Stimulated activated CD4-positive, alpha-beta T cell treated with anti-CD3 and anti-CD28 coated beads, Interleukin-12 subunit alpha, Interleukin-12 subunit beta, amount 100 ng/mL, for 24 hours (primary cell): ENCODE results near the gene FGFR3.

Source experiments
- DNase-seq, 2 experiments: peaks; one replicate each; pipeline ENCODE4 v3.0.0-alpha.2; 2020; ENCODE audit warnings: low read depth in 2 of 2

Gene FGFR3

DNA sequence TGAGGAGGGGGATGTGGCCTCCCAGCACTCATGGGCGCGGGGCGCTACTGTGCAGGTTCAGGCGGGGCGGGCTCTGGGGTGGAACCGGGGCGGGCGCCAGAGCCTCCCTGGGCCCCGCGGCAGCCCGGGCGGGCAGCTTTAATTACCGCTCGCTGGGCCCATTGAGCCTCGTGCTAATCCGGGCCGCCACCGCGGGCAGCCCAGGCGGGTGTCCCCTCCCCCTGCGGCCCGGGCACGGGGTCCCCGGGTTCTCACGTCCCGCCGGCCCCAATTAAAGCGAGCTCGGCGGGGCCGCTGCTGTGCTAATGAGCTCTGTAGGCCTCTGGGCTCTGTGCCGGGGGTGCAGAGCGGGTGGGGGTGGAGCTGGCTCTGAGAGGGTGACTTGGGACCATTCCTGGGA is 22.8 kb upstream of the FGFR3 start:
- DNase-seq = no peak

DNA sequence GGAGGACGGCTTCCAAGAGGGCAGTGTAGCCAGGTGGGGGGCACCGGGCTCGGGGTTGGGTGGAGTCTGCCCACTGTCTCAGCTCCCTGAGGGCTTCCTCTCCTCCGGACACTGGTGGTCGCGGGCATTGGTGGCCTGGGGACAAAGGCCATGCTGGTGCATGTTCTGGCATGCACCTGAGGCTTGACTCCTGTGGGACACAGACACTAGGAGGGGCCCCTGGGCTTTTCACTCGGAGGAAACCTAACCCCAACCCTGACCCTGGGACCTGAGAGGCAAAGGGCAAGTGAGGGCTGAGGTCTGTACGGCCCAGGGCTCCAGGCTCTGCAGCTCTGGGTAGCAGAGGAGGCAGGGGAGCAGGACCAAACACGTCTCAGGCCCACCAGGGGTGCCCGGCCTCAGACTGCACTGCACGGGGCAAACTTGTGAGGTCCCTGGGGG is 22.3 kb upstream of the FGFR3 start:
- DNase-seq = no peak

DNA sequence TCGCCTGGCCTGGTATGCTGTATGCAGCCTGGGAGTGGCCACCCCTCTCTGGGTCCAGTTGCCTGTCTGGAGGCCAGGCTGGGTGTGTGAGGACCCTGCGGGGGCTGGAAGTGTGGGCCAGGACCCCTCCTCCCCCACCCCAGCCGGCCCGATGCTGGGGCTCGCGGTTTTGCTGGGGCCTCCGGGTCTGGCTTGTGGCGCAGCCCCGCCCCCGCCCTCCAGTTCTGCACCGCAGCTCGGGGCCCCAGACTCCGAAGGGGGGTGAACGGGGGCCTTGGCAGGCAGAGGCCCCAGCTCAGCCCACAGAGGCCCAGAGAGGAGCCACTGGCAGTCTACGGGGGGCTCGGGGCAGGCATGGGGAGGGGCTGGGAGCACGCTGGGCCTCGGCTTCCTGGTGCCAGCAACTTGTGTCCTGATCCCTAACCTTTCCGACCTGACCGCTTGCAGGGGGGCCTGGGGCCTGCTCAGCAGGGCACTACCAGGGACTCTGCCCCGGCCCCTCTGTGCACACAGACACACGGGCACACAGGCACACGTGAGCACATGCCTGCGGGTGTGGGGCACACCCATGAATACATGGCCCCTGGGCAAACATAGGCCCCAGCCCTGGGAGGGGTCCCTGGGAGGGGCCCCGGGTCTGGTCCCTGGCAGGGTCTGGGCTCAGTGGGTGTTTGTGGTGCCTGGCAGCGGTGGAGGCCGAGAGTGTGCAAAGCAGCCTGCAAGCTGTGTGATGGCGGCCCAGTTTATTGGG is 21.4 kb upstream of the FGFR3 start:
- no peak for DNase-seq

DNA sequence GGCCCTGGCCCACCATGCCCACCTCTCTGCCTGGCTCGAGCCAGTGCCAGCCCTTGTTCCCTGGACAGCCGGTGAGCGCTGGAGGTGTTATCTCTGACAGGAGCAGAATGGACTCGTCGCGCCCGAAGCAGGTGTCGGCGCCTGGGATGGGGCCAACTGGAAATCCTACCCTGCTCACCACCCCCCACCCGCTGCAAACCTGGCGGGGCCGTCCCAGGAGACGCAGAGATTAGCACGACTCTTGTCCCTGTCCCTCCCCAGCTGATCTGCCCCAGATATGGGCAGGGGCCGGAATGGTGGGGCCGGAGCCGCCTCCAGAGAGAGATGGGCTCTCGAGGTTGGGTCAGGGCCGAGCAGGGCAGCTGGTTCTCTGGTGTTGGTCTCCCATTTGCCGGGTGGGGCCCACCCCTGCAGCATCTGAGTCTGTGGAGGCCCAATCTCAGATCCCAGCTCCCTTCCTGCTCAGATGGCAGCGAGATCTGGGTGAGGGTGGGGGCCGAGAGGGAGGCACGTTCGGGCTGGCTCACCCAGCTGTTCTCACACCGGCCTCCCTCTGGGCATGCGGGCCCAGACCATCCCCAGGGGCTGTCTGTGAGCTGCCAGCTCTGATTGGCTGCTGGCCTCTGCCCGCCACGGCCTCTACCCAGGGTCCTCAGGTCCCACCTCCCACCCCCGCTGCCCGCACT is 20.1 kb upstream of the FGFR3 start:
- no peak for DNase-seq

DNA sequence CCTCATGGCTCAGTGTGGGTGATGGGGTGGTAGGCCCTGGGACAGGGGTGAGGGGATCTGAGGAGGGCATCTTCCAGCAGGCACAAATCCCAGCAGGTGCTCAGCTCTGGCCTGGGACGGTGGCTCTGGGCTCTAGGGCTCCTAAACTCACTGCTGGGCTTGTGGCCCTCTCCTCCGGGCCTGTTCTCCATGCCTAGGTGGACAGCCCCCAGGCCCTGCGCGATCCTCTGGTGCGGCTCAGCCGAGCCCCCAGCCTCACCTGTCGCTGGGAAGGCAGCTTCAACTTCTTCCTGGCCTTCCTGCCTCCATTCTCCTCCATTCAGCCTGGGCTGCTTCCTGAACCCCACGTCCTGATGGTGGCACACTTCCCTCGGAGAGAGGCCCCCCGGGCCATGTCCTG is 19.3 kb upstream of the FGFR3 start:
- DNase-seq = no peak

DNA sequence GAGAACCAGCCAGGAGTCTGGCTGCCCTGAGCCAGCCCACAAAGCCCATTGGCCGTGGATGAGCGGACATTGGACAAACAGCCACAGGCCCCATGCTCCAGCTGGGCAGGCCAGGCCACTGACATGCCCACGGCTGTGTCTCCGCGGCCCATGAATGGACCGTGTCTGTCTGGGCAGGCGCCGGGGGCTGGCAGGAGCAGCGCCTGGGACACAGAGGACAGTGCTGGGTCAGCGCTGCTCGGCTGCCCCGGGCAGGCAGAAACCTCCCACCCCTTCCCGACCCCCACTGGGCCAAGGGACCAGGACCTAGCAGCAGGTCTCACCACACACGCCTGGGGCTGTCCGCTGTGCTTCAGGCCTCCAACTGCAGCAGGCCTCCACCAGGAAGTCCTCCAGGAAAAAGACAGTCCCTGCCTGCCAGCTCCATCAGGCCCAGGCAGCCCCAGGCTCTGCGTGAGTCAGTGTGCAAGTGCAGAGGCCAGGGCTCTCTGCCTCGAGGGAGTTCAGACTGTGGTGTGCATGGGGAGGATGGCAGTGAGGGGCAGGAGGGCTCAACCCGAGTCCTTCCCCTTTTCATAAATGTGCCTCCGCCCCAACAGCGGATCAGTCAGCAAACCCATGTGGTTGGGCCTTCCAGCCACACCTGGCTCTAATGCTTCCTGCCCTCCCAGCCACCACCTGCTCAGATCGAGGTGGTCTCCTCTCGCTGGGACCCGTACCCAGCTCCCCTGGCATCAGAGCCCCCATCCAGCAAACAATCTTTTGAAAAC is 17.2 kb upstream of the FGFR3 start:
- no peak for DNase-seq

DNA sequence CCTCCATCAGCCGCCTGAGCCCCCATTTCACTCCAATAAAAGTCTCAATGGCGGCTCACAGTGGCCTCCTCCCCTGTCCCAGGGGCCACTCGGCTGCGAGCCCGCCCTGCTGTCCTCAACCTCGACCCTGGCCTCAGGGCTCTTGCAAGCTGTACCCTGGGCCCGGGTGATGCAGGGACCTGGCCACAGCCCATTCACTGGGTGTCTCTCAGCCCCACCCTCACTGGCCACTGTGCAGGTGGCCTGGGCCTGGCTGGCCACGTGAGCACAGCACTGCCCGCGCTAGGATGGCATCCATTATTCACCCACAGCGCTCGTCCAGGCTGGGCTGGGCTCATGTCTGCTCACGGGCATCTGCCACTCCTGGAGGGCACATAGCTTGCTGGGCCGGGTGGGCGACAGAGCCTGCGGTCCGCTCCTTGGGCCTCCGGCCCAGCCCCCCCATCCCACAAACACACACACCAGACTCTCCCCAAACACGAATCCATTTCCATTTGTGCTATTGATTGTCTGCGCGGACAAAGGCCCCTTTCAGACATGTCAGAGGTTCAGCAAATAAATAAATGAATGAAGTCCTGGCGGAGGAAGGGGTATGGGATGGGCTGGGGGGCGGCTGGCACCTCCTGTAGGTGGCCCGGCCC is 16.5 kb upstream of the FGFR3 start:
- DNase-seq = no peak

DNA sequence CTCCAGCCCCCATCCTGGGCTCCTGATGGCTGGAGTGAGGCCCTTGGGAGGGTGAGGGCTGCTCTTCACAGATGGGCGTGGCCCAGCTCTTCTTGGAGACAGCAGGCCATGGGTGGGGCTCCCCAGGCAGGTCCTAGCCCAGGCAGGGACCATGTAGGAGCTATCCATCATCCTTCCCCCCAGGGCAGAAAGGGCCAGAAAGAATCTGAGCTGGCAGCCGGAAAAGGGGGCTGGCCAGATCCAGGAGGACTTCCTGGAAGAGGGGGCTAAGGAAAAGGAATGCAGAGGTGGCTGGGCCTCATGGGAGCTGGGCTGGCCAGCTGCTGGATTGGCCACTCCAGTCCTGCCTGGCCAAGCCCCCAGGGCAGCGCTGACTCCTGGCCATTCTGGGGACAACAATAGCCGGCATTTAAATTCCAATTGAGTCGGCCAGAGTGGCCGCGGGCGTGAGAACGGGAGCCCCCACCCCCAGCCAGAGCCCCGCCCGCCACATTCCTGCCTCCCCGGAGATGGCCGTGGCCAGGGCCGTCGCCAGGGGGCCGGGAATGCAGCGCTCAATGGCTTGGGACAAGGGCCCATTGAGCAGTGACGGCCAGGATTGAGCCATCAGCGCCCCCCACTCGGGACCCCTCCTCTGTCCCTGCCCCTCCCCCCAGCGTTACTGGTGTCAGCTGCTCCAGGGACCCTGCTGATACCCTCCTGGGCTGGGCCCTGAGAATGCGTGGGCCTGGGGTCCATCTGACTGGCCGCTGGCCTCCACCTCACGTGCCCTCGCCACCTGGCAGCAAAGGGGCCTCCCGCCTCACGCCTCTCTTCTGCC is 15.1 kb upstream of the FGFR3 start:
- DNase-seq = no peak

DNA sequence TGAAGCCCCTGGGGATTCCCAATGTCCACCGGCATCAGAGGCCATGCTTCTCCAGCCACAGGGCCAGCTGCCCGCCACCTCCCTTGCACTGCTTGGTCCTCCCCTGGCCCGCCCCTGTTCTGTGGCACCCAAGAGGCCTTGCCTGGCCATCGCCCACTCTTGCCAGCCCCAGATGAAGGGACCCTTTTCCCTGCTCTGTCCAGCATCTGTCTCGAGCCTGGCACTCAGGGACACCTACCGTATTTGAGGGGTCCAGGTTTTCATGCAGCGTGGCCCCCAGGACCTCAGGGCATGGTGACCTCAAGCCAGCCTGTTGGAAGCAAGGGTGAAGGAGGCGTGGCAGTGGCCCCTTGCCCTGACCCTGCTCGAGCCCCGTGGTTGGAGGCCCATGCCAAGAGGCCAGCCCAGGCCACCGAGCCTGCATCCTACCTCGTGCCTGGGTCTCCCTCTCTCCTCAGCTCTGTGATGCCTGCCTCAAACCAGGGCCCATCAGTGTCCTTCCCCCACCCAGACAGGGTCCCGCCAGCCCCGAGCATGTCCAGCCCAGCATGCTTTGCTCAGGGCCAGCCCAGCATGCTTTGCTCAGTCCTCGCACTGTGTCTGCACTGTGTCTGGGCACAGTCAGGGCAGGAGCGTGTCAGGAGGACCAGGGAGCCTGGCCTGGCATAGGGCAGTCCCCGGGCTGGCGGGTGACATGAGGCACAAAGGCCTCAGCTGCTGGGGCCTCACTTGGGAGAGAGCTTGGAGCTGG is 14.3 kb upstream of the FGFR3 start:
- DNase-seq = no peak

DNA sequence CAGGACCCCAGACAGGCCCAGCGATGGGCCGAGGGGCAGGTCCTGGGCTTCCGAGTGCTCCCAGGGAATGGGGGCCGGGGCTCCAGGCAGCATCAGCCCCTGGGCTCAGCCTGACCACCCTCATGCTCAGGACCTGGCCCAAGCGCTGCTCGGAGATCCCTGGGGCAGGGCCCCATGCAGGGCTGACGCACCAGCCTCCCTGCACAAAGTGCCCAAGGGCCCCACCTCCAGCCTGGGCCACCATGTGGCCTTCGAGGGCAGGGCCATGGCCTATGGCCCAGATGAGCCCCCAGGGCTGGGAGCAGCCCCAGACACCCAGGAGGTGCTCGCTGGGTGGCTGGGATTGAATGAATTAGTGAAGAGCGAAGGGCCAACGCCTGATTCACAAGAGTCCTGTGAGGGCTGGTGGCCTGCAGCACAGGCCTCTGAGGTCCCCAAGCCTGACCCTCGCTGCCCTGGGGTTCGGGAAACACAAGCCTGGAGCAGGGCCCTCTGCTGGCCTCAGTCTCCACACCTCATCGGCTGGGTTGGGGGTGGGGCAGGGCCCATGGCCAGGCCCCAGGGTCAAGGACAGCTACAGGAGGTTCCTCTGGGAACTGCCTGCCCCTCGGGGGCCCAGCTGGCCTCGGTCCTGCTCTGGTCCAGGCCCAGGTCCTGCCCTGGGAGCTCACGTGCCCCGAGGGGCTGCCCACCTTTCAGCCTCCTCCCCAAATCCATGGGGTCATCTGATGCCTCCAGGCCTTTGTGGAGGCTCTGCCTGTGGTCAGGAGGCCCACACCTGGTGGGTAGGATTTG is 13.3 kb upstream of the FGFR3 start:
- no peak for DNase-seq

DNA sequence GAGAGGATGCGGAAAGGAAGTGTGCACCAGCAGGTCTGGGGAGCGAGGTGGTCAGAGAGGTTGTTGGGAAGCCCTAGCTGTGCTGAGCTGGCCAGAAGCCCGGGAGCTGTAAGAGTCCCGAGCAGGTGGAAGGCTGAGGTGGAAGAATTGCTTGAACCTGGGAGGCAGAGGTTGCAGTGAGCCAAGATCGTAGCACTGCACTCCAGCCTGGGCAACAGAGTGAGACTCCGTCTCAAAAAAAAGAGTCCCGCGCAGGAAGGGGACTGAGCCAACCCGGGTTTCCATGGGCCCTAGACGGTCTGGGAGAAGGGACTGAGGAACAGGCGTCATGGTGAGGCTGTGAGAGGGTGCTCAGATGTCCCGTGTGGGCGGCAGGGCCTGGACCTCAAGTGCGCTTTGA is 12.7 kb upstream of the FGFR3 start:
- DNase-seq = no peak

DNA sequence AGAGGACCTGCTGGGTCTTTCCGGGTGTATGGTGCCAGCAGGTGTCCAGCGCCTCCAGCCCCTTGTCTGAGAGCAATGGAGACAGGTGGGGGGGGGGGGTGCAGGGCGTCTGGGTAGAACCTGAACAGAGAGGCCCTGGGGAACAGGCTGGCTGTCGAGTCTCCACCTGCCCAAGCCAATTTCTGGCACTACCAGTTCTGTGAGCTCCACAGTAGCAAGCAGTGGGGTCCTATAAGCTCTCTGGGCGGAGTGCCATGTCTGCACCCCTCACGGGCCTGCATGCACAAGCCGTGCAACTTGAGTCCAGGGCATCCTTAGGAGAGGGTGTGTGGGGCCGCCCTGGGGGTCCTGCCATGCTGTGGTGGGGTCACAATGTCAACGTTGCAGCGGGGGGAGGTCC is 10.1 kb upstream of the FGFR3 start:
- no peak for DNase-seq

DNA sequence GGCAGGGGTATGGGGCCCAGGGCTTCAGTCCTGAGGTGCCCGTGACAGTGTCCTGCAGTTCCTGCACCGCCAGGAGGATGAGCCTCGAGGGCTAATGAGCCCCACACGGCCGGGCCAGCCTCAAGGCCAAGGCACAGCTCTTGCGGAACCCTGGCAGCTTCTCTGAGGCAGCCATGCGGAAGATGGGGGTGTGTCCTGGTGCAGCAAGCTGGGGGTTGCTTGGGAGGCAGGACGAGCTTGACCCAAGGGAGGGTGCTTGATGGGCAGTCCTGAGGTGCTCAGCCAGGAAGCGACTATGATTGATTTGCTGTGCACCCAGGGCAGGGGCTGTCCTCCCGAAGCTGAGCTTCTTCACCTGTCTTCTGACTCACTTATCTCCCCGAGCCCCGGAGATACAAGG is 9.1 kb upstream of the FGFR3 start:
- no peak for DNase-seq

DNA sequence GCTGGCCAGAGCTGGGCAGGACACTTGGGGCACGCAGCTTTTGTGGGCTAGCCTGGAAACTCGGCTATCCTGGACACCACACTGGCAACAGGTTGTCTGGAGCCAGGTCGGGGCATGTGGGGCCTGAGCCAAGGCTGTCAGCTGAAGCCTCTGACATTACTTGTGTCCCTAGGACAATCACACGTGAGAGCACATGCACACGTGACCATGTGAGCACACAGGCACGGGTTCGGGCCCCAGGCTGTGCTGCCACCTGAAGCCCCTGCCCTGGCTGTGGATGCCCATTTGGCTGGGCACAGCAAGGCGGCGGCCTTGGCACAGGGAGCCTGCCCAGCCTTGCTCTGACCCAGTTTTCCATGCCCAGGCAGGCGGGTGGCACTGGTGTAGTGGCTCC is 8.7 kb upstream of the FGFR3 start:
- DNase-seq = no peak

DNA sequence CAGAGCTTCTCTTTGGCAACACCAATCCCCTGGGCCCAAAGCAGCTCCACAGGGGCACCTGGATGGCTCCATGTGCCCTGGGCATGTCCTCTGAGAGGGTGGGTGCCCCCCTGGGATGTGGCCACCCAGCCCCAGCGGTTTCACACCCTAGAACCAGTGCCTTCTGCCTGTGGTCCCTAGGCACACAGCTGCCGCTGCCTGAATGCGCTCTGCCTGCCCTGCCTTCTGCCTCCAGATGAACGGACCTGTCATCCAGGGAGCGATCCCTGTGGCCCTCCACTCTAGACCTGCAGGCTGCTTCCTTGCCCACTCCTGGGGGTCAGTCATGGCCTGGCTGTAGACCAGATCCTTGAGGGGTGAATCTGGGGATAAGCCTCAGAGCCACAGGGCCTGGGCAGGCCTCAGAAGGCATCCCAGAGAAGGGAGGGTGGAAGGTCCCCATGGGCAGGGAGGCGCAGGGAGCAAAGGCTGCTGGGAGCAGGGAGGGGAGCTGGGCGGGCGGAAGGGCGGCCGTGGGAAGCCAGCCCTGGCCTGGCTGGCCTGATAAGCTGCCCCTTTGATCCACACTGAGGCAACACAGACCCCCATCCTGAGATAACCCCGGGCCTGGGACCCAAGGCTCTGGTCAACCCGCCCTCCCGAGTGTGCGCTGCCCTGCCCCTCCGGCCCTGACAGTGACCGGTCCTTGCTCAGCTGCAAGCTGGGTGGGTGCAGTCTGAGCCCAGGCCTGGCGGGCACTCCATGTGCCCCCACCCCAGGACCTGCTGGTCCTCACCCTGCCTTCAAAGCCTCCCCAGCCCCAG is 8.1 kb upstream of the FGFR3 start:
- DNase-seq = no peak

DNA sequence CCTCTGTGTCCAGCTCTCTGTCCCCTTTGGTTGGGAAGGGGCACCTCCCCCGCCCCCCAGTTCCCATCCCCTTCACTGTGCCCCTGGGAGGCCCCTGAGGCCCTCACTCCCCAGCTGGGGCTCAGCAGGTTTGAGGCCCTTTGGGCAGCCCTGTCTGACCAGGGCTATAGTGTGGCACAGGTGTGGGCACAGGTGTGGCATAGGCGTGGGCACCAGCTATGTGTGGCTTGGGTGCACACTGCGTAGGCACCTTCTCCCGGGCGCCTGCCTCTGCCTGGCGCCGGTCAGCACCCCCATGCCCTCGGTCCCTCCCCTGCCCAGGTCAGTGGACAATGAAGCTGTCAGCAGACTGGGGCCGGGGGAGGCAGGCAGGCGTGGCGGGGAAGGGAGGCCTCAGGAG is 7.5 kb upstream of the FGFR3 start:
- no peak for DNase-seq

DNA sequence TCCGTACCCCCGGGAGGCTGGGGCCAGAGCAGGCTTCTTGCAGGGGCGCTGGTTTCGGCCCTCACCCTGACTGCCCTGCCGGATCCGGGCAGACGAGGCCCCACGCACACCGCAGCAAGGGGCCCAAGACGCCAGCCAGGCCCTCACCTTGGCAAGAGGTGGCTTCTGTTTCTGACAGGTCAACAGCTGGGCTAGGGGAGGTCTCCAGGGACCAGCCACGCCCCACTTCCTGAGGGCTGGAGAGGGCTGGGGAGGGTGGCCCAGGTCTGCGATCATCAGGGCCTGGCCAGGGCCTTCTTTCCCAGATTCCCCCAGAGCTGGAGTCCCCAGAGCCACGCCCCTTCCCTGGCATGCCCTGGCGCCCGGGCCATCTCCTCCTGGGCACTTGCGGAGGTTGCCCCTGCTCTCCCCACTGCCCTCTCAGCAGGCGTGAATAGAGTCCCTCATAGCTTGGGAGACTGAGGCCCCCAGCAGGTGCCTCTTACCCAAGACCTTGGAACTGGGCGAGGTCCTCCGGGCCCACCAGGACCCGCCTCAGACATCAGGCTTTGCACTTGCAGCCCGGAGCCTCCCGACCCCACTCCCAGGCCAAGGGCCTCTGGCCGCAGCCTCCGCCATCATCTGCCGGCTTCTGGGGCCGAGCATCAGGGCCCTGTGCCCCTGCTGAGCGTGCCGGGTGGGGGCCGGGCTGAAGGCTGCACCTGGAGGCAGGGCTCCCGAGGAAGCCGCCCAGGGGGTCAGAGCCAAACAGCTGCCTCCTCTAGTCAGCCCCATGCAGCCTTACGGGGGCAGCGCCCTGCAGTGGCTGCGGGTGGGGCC is 6.3 kb upstream of the FGFR3 start:
- no peak for DNase-seq

DNA sequence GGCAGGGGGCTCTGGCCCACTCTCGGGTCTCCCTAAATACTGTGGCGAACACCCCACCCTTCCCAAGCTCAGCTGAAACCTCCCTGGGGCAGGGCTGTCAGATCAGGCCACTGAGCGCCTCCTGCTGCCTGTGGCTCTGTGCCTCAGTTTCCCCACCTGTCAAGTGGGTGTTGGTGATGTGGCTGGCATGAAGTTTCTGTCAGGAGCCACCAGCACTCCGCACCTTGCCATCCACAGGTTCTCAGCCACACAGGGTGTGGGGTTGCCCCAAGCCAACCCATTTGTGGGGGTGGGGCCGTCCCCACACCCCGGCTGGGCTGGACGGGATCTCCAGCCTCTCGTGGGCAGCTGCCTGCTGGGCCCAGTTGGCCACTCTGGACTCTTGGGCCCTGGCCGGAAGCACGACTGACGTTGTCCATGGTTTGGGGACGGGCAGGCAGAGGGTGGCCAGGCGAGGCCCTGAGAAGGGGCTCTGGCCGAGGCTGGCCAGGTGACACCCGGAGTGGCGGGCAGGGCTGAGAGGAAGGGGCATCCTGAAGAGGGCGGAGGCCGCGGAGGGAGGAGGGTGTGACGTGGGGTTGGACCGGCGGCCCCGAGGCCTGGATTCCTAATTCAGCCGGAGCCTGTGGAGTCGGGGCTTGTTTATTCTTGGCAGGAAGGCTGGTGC is 5.5 kb upstream of the FGFR3 start:
- DNase-seq = no peak
